Amniotic epithelial cell (primary cell): ENCODE data around the gene KLK11.

ENCODE experiments used
- DNase-seq: peaks from one replicate; pipeline ENCODE4 v3.0.0-alpha.2; 2010; ENCODE audit warnings: low read depth

The KLK11 gene

GRCh38 chr19:51027873-51028272 is 1.5 kb upstream of the KLK11 start:
- DNase-seq: no peak

GRCh38 chr19:51027126-51027806 is 850 bp upstream of the KLK11 start:
- DNase-seq: no peak

GRCh38 chr19:51025809-51026553 is 435 bp downstream of the KLK11 start:
- DNase-seq: no peak

- DNase-seq: no peak
These were observed 1.0 kb downstream of the KLK11 start for GRCh38 chr19:51025401-51025800.

GRCh38 chr19:51024924-51025323 is 1.5 kb downstream of the KLK11 start:
- DNase-seq: no peak

- no peak for DNase-seq
These were observed 2.5 kb downstream of the KLK11 start for GRCh38 chr19:51023946-51024345.

GRCh38 chr19:51022526-51022925 is 3.9 kb downstream of the KLK11 start:
- no peak for DNase-seq

GRCh38 chr19:51020988-51021651 is 5.3 kb downstream of the KLK11 start:
- peak; percentile 57 for DNase-seq

- DNase-seq: no peak
These were observed 6.9 kb downstream of the KLK11 start, which contains the start of gene KLK10 for GRCh38 chr19:51019544-51019925. KLK10 (minus strand) TSS chr19:51019709; CDS start chr19:51019130, 579 bp downstream.

GRCh38 chr19:51018745-51019543 is 7.5 kb downstream of the KLK11 start:
- DNase-seq: peak; percentile 60

GRCh38 chr19:51016798-51017683 is 9.4 kb downstream of the KLK11 start:
- DNase-seq: peak; percentile 28

GRCh38 chr19:51015691-51016267 is 10.6 kb downstream of the KLK11 start:
- DNase-seq: no peak

GRCh38 chr19:51014242-51014641 is 12.2 kb downstream of the KLK11 start:
- no peak for DNase-seq

- DNase-seq: no peak
These were observed 13.7 kb downstream of the KLK11 start for GRCh38 chr19:51012661-51013190.

GRCh38 chr19:51010066-51010795 is 16.2 kb downstream of the KLK11 start:
- no peak for DNase-seq

- DNase-seq: no peak
These were observed 17.1 kb downstream of the KLK11 start for GRCh38 chr19:51009061-51009891.

- no peak for DNase-seq
These were observed 18.9 kb downstream of the KLK11 start for GRCh38 chr19:51007488-51007887.

GRCh38 chr19:51006406-51006805 is 20.0 kb downstream of the KLK11 start:
- DNase-seq: no peak

GRCh38 chr19:51005248-51005647 is 21.2 kb downstream of the KLK11 start:
- no peak for DNase-seq
